UCSD-AML1 (cell line): ENCODE measurements around the gene KAT5.
A peak's percentile ranks its signal among the peaks of the same experiment; 100 is the strongest.
"Not testable (repeated sequence)": the region's sequence is repeated elsewhere in the genome, so short reads cannot be mapped to it uniquely, and the experiment has no call there.

ENCODE experiments used
- DNase-seq: peaks from one replicate; lab custom pipeline; 2025; ENCODE audit not compliant: unreplicated experiment; lab: John Stamatoyannopoulos, UW

The KAT5 gene

DNA sequence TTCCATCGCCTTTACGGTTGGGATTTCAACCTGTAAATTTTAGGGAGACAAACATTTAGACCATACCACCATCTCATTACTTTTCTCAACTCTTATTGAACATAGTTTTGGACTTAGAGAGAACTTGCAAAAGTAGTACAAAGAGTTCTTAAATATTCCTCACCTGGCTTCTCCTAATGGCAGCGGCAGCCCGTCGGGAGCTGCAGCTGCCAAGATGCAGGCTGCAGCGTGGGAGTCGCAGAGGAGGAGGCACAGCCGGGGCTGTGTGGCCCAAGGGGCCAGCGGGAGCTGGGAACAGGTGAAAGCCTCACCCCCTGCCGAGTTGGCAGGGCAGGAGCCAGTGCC, 31.6 kb downstream of the KAT5 start:
- no peak for DNase-seq

DNA sequence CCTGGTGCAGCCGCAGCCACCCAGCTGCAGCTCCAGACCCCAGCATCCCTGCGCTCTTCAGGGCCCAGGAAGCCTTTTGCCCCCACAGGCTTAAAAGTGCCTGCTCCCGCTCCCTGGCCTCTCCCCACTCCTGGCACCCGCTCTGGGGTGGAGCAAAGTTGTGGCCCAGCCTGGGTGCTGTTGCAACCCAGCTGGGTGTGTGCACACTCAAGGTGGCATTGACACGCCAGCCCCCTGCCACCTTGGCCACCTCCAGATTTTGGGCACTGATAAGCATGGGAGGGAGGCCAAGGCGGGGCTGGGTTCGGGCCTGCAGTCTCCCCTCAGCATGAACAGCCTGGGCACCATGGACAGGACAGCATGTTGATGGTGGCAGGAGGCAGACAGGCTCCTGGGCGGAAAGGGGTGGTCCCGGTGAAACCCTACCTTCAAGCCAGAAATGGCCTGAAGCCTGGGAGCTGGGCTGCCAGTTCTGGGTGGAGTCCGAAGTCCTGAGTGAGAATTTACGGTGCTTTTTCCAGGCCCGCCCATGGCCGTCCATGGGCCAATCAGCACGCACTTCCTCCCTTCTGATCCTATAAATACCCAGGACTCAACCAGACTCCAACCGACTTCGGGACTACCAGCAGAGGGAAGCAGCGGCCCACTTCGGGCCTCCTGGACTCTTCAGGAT, 32.1 kb downstream of the KAT5 start:
- peak; percentile 74 for DNase-seq

DNA sequence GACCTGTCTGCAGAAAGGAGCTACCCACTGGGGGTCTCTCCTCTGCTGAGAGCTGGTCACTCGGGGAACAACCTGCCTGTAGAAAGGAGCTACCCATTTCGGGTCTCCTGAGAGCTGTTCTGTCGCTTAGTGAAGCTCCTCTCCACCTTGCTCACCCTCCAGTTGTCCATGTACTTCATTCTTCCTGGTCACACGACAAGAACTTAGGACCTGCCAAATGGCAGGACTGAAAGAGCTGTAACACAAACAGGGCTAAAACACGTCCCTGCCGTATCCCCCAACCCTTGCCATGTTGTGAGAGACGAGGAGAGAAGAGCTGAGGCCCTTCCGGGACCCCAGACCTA, 32.6 kb downstream of the KAT5 start:
- no peak for DNase-seq

DNA sequence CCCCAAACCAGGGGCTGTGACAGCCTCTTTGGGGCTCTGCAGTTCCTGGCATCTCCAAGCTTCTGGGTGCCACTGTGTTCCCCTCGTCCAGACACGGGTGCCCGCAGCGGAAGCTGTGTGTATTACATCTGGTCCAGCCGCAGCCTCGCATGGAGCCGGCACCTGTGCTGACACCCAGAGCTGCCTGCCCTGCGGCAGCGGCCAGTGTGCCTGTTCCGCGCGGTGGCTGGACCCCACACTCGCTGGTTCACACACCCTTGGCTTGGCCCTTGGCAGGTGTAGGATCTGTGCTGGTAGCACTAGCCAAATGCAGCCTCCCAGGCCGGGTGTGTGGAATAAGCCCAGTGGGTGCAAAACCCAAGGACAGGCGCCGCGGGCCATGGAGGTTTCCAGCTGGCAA, 33.0 kb downstream of the KAT5 start:
- DNase-seq: no peak

DNA sequence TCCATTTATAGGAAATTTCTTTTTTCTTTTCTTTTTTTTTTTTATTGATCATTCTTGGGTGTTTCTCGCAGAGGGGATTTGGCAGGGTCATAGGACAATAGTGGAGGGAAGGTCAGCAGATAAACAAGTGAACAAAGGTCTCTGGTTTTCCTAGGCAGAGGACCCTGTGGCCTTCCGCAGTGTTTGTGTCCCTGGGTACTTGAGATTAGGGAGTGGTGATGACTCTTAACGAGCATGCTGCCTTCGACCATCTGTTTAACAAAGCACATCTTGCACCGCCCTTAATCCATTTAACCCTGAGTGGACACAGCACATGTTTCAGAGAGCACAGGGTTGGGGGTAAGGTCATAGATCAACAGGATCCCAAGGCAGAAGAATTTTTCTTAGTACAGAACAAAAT, 50.1 kb downstream of the KAT5 start:
- not testable (repeated sequence) for DNase-seq

DNA sequence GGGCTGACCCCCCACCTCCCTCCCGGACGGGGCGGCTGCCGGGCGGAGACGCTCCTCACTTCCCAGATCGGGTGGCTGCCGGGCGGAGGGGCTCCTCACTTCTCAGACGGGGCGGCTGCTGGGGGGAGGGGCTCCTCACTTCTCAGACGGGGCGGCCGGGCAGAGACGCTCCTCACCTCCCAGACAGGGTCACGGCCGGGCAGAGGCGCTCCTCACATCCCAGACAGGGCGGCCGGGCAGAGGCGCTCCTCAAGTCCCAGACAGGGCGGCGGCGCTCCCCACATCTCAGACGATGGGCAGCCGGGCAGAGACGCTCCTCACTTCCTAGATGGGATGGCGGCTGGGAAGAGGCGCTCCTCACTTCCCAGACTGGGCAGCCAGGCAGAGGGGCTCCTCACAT, 50.8 kb downstream of the KAT5 start:
- DNase-seq: not testable (repeated sequence)

DNA sequence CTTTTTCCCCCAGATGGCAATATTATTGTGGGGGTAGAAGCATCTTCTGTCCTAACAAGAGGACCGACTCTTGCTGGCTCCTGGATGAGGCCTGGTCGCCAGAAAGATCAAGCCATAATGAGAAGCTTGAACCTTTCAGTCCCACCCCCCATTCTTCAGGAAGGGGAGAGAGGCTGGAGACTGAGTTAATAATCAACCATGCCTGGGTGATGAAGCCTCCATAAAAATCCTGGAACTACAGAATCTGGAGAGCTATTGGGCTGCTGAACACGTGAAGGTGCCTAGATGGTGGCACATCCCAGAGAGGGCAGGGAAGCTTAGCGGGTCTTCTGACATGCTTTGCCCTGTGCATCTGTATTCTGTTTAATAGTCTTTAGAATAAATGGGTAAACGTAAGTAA, 52.4 kb downstream of the KAT5 start:
- DNase-seq: no peak

DNA sequence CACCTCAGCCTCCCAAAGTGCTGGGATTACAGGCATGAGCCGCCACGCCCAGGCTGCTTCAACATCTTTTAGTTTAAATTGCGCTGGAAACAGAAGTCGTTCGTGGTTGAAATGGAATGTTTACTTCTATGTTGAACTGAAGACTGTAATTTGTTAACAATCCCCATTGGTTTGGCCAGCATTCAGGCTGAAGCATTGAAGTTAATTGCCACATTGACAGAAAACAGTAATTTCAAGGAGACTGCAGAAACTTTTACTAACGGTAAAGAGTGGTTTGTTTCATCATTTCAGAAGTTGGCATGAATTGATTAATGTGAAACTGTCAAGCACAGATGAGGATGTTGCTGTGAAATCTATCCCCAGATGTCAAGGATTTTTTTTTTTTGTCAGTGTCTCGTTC, 54.5 kb downstream of the KAT5 start:
- no peak for DNase-seq

DNA sequence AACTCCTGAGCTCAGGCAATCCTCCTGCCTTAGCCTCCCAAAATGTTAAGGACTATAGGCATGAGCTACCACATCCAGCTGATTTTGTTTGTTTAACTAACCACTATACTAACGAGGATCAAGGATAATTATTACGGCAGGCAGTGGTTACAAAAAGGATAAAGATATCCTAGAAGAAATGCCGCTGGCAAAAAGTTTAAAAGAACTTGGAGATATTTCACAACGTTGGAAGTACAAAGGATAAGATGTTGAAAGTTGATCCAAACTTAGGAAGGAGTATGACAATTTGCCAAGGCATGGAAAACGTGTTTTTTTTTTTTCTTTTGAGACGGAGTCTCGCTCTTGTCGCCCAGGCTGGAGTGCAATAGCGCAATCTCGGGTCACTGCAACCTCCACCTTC, 55.4 kb downstream of the KAT5 start:
- DNase-seq: no peak

DNA sequence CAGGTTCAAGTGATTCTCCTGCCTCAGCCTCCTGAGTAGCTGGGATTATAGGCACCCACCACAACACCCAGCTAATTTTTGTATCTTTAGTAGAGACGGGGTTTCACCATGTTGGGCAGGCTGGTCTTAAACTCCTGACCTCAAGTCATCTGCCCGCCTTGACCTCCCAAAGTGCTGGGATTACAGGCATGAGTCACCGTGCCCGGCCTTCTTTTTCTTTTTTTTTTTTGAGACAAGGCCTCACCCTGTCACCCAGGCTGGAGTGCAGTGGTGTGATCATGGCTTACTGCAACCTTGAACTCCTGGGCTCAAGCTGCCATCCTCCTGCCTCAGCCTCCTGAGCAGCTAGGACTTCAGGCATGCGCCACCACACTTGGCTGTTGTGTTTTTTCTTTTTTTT, 55.8 kb downstream of the KAT5 start:
- DNase-seq: not testable (repeated sequence)
